Measurements from ENCODE around the gene UBL4B.

The UBL4B gene

DNA sequence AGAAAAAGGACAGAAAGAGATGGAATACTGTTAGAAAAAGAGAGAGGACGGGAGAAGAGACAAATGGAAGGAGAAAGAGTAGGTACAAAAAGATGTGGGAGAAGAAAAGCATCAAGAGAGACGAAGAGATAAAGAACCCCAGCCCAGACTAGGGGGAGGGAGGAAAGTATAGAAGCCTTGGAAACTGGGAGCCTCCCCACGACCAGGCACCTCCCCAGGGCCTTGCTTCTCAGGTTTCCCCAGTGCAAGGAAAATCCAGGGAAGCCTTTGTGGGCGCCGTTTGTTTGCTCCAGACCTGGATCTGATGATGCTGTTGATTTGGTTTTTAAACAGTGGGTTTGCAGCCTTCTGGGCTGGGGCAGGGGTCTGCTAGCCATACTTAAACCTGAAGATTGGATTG is 26.6 kb upstream of the UBL4B start:
- no peak for DNase-seq (ENCODE audit: low read depth)

DNA sequence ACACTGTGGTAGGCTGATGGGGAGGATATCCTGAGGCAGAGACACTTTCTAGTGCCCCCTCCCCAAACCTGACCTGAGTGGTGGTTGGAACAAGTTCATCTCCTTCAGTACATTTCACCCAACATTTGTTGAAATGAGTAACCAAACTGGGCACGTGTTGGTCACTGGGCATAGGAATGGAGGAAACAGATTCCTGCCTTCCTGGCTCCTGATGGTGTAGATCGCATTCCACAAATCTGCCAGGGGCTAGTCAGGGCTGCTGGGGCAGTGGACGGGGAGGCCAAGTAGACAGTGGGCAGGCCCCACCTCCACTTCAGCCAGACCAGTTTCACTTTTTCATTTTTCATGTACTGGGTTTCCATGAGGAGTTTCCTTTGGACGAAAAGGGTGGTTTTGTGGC is 25.3 kb upstream of the UBL4B start:
- DNase-seq (ENCODE audit: low read depth): no peak

DNA sequence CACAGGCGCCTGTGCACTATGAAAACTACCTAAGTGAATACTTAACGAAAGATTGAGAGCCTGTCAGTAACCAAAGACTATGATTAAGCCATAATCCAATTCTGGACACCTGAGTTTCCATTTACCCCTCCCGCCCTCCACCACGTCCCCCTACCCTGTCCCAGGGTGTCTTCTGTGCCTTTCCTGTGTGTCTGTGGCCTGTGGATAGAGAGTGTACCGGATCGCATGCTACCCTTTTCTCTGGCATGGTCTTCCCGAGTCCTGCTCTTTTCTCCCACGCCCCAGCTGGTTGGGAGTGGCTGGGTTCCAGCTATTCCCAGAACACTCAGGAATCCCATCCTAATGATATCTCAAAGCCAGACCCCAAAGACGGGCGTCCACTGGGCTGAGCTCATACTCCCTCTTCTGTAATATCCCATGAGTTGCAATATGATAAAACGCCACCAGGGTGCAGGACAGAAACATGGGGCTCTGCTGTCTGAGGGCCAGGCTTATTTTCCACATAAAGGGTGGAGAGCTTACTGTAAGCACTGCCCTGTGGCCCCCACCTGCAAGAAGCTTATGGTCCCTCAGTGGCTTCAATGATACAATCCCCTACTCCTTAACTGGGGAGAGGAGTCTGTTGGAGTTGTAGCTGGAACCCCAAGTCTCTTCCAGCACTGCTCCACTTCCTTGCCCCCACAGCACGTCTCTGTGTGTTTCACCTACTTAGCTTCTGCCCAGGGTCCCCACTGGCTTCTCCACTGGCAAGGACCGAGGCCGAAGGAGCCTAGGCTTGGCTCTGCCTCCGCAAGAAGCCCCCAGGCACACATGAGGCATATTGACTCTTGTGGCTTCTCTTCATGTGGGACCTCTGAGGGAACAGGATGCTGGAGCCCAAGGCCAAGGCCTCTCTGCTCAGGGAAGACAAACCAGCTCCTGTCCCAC is 24.2 kb upstream of the UBL4B start:
- no peak for DNase-seq (ENCODE audit: low read depth)

DNA sequence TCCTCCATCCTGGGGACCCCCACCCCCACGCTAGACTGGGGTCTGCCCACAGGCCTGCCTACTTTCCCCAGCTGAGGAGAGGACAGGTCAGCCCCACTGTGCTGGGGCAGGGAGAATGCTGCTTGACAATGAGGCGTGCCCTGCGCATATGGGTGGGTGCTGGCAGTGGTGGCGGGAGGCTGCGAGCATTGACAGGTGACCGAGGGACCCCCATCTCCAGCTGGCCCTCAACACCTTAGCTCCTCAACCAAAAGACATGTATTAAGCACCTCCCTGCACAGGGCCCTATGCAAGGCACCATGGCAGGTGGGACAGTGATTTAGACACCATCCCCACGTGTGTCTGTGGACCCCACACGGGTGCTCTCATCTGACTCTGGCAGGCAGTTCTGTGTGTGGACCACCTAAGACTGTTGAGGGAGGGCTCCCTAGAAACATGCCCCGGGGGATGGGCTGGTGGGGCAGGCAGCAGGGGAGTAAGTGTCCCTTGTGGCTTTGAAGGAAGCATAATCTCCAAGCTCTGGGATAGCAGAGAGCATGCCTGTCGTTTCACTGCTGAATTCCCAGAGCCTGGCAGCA is 23.4 kb upstream of the UBL4B start:
- no peak for DNase-seq (ENCODE audit: low read depth)

DNA sequence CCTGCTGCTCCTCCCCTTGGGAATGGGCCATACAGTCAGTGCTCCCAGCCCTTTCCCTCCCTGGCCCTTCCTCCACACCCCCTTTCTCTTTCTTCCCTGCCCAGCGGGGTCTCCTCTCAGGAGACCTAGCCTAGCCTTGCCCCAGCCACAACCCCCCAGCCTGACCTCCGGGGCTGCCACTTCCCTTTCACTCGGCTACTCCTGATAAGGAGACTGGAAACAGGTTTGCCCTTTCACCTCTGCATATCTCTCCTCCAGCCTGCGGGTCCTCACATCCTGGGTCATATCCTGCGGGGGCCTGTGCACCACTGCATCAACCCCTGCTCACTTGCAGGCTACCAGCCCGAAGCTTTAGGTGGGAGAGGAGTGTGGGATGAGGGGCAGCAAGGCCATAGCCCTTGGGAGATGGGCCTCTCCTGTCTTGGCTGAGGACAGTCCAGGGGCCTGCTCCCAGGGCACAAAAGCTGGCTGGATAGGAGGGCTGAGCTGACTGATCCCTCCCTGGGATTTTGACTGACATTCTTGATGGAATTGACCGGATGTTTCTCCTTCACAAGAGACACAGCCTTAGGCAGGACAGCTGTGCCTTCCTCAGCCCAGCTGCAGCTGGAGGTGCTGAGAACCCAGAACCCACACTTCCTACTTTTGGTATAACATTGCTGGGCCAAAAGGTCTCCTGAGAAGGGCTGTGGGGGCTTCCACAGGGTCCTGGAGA is 22.5 kb upstream of the UBL4B start:
- DNase-seq (ENCODE audit: low read depth): no peak

DNA sequence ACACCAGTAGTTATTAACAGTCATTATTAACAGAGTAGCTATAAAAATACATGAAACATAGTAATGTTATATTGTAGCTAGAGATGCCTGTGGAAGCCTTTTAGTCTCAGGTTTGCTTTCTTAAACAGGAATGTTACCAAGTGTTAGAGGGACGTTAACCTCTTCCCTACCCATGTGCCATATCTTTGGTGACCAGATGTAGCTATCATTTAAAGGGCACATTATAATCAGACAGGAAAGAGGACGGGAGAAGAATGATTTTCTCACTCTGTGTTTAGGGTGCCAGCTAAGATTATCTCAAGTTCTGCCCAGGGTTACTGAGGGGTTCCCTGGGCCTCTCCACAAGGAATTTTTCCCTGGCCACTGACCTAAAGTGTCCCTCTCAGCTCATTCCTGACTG is 20.9 kb upstream of the UBL4B start:
- no peak for DNase-seq (ENCODE audit: low read depth)

DNA sequence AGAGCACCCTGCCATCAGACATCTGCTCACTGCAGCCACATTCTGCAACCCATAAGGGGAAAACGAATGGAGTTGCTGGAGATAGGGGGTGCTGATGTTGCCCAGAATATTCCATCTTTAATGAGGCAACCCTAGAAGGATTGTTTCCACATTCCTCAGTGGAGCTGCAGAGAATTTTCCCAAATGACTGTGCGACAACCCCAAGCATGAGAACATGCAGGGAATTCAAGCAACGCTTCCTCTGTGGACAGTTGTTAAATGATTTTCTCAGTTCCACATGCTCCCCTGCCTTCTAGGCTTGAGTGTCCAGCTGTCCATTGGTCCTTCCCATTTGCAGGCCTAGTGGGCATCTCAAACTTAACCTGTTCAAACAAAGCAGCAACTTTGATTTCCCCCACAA is 20.5 kb upstream of the UBL4B start:
- no peak for DNase-seq (ENCODE audit: low read depth)

DNA sequence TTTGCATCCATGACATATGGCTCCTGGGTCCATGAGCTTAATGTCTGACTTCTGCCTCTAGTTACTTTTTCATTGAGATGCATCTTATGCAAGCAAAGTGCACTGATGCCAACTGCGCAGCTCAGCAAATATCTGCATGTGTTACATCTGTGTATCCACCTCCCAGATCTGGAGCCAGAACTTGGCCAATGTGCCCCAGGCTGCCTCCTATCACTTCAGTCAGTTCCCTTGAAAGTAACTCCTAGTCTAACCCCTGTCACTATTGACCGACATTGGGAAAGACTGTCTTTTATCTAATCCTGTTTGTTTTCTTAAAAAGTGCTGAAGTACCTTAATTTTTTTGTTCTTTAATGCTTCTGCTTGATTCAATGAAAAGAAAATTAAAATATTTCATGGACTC is 19.3 kb upstream of the UBL4B start:
- DNase-seq (ENCODE audit: low read depth): no peak

DNA sequence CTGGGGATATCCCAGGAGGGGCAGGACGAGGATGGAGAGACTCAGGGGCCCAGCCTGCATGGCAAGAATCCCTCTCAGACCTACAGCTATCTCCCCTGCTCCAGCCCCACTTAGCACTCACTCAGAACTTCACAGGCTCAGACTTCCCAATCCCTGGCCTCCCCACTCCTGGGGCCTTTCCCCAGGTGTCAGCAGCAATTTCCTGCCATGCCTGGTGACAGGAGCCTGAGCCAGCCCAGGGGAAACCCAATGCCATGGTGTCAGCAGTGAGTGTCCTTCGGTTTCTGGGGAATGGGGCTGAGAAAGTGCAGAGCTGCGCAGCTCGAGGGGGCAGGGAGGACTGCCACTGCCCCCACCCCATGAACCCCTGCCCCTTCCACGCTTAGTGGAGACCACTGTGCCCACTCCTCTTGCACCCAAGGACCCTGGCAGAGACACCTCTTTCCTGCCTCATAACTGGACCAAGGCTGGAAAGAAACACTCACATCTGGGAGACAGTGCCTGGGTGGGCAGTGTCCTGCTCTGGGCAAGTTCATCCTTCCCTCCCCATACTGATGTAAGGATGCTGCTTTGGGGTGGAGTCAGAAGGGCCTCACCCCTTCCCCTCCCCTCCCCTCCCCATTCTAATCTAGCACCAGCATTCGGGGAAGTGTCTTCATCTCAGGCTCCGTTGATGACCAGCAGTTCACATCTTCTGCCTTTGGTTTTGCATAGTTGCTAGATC is 17.1 kb upstream of the UBL4B start:
- DNase-seq (ENCODE audit: low read depth): no peak

DNA sequence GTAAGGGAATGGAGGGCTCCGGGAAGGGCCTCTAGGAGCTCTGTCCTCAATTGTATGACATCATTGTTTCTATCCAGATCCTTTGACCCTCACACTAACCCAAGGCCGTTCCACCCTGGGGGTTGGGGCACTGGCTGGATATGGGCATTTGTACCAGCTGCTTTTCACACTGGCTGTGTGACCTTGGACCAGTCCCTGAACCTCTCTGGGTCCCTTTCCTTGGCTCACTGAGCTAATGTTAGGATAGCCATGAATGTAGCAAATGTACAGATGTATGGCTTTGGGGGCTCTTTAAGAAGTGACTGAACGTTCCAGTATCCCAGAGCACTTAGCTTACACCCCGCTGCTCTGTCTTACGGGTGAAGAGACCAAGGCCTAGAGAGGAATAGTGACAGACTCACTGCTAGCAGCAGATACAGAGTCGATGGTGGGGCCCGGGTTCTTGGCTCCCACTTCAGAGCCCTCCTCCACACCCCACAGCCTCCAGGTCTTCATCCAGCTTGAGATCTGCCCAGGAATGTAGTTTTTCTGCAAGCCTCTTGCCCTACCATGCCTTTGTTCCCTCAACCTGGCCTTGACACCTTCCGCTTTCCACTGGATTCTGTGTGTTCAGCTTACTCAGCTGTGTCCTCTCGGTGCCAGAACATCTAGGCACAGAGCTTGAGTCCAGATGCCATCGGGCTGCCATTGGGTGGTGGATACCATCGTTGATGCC is 14.6 kb upstream of the UBL4B start:
- DNase-seq (ENCODE audit: low read depth): no peak

DNA sequence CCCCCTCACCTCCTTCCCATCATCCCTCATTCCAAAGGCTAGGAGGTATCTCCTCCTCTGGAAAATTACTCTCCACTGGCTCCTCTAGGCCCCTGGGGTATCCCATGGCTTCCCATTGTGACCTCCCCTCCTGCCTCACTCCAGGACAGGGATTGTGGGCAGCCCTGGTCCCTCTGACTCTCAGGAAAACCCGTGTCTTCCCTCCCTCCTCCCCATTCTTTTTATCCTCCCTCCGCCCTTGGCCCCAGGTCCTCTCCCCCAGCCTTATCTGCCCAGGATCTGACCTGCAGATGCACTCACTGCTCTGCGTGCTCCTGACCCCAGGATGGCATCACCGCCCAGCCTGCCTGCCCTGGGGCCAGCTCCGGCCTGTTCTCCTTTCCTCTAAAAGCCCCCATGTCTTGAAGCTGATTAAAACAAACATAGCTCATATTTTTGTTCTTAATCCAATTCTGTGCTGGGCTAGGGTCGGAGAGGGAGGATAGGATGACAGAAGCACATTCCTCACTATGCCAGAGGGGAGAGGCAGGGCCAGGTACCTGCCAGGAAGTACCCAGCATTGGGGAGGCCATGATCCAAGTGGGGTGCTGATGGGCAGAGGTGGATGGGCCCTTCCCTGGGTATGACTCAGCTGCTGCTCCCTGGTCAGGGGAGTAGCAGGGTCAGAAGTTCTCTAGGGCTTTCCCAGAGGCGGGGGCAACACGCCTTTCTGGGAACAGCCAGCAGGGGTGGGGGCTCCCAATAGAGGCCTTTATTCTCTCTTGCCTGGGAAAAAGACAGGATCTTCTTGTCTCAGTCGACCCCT is 13.8 kb upstream of the UBL4B start:
- no peak for DNase-seq (ENCODE audit: low read depth)

DNA sequence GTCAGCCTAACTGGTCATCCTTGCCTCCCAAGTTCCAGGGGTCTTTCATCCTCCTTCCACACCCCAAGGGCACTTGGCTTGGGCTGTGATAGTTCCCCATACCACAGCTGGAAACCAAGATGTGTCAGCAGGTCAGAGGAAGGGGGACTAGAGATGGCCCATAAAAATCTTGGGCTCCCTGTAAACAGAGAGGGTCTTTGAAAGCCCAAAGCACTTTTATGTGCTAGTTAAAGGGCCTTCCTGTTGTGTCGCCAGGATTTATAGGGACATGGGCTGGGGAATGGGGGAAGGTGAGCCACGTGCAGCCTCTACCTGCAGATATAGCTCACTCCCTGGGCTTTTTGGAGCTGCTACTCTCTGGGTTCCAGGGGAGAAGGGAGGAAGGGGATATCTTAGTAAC is 11.9 kb upstream of the UBL4B start:
- no peak for DNase-seq (ENCODE audit: low read depth)

DNA sequence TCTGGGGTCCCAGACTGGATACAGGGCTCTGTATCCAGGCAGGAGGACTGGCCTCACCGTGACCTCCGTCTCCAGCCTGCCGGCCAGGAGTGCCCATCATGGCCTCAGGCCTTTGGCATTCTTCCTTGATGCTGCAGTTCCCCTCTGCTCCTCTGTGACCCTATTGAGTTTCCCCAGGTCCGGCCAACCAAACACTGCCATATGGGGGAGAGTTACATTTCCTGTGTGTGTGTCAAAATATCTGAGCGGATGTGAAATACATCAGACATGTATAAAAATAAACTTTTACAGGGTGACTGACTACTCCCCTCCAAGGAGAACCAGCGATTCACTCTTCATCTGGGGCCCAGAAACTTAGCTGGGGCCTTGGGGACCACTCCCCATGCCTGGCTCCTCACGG is 10.2 kb upstream of the UBL4B start:
- no peak for DNase-seq (ENCODE audit: low read depth)

DNA sequence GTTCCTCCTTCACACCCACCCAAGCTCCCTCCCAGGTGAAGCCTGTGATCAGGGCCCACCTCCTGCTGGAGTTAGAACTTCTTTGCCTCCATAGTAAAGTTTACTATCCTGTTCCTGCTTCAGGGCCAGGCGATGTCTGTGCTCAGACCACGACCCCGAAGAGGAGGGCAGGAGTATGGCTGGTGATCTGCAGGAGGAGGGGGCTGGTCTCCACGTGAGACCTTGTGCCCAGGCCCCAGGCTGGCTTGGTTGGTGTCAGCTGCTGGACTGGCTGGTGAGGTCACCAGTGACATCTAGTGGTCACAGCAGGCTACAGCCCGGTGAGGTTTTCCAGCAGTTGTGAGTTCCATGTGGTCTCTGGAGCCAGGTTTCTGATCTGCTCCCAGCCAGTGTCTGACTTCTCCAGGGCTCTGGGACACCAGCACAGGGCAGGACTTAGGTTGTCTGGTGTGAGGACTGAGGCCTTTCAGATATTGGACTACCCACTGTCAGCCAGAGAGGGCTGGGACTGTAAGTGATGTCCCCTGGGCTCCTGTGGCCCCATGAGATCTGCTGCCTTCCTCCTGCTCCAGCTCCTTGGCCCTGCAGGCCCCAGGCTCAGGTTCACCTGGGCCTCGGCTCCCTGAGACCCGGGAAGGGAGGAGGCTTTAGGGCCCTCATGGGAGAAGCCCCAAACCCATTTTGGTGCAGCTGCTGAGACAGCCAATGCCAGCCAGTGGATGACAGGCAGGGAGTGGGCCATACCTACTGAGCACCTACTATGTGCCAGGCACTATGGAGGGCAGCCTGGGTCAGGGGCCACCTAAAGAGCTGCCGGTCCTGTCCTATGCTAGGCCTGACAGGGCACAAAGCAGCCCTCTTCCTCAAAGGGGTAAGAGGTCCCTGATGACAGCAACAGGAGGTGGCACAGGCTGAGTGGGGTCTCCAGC is 6.0 kb upstream of the UBL4B start:
- DNase-seq (ENCODE audit: low read depth): peak; percentile 38

DNA sequence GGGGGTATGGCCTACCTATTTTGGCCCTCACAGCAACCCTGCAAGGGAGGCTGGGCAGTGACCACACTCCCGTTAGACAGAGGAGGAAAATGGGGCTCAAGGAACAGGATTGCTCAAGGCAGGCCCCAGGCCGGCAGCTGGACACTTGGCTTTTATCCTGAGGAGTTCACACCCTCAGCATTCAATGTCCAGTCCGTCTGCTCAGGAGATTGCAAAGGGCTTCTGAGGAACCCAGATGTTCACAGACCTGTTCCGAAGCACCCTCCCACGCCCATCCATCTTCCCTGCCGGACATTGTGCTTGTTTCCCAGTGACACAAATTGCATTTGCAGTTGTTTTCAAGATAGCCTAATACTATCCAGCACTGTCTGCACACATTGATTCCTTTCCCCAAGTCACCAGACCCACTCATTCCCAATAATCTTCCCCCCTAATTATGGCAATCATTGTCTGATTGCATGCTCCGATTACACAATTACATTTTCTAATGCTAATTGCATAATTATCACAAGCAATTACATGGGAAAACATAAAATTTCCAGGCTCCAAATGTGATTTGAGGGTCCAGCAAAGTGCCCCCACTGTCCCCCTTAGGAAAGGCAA is 4.3 kb upstream of the UBL4B start:
- no peak for DNase-seq (ENCODE audit: low read depth)

DNA sequence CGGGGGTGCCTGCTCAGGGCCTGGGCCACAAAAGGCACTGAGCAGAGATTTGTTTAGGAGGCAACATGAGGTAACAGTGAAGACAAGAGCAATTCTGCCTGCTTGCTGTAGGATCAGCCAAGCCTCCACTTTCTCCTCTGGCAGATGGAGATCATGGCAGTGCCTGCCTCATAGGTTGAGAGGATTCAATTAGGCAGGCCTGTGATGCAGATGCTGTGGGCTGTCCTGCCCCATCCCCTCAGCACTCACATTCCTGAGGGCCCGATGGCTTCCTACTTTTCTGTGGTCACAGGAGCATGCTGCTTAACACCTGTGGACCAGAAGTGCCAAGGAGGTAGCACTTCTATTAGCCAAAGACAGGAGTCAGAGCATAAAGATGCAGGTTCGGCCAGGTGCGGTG is 1.2 kb upstream of the UBL4B start:
- no peak for DNase-seq (ENCODE audit: low read depth)

DNA sequence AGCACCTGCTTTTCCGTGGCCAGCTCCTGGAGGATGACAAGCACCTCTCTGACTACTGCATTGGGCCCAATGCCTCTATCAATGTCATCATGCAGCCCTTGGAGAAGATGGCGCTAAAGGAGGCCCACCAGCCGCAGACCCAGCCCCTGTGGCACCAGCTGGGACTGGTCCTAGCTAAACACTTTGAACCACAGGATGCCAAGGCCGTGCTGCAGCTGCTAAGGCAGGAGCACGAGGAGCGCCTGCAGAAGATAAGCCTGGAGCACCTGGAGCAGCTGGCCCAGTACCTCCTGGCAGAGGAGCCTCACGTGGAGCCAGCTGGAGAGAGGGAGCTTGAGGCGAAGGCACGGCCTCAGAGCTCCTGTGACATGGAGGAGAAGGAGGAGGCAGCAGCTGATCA is 413 bp downstream of the UBL4B start:
- no peak for DNase-seq (ENCODE audit: low read depth)

DNA sequence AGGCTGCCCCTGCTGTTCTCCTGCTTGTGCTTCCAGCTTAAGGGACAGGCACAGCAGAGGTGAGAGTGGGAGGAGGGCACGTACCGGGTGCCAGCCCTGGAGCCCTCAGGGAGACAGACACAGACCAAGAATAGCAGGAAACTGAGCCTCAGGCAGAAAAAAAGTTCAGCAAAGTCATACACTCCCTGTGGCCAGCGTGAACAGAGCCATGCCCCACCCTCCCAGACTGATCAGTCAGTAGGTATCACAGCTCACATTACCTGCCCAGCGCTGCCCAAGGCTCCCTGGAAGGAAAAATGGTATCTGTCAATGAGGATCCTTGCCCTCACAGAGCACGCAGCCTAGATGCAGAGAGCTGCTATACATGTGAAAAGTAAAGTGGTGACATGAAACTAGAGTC is 1.3 kb downstream of the UBL4B start:
- DNase-seq (ENCODE audit: low read depth): no peak

DNA sequence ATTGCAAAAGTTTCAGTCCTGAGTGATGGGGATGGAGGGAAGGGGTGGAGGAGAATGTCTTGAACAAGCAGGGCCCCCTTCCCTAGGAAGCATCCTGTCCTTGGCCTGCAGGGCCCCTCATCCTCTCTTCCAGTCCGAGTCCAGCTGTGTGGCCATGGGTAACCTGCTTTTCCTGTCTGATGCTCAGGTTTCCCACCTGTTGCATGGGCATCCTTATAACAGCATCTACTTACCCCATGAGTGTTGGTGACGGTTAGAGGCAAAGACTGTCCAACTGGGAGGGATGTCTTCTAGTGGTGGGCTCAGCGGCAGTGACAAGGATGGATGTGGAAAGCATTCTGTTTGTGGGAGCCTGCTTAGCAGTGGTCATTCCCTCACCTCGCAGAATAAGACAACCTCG is 1.9 kb downstream of the UBL4B start:
- DNase-seq (ENCODE audit: low read depth): no peak

DNA sequence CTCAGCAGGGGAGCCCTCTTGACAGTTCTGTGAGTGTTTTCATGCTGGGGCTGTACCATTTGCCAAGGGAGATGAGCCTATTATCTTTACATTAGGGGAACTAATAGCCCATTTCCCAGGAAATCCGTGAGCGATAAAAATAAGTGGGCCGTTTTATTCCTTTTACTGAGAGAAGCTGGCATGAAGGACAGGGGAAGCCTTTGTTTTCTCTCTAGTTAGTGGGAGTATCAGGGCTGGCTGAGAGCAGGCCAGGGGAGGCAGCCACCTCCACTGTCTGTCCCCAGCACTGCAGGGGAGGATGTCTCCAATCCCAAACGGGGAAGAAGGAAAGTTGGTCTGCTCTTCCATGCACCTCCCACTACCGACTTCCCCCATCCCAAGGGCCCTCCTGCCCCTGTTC is 2.5 kb downstream of the UBL4B start:
- no peak for DNase-seq (ENCODE audit: low read depth)
